ENCODE results near the gene ZBTB16. TPM values are rescaled to one million over a fixed set of nuclear protein-coding genes. Genes with fewer than 3 reads are reported as not detected.

ZBTB16 gene, protein sequence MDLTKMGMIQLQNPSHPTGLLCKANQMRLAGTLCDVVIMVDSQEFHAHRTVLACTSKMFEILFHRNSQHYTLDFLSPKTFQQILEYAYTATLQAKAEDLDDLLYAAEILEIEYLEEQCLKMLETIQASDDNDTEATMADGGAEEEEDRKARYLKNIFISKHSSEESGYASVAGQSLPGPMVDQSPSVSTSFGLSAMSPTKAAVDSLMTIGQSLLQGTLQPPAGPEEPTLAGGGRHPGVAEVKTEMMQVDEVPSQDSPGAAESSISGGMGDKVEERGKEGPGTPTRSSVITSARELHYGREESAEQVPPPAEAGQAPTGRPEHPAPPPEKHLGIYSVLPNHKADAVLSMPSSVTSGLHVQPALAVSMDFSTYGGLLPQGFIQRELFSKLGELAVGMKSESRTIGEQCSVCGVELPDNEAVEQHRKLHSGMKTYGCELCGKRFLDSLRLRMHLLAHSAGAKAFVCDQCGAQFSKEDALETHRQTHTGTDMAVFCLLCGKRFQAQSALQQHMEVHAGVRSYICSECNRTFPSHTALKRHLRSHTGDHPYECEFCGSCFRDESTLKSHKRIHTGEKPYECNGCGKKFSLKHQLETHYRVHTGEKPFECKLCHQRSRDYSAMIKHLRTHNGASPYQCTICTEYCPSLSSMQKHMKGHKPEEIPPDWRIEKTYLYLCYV
- 33.0 and 55.1 TPM in 2 replicates for total RNA-seq

DNA sequence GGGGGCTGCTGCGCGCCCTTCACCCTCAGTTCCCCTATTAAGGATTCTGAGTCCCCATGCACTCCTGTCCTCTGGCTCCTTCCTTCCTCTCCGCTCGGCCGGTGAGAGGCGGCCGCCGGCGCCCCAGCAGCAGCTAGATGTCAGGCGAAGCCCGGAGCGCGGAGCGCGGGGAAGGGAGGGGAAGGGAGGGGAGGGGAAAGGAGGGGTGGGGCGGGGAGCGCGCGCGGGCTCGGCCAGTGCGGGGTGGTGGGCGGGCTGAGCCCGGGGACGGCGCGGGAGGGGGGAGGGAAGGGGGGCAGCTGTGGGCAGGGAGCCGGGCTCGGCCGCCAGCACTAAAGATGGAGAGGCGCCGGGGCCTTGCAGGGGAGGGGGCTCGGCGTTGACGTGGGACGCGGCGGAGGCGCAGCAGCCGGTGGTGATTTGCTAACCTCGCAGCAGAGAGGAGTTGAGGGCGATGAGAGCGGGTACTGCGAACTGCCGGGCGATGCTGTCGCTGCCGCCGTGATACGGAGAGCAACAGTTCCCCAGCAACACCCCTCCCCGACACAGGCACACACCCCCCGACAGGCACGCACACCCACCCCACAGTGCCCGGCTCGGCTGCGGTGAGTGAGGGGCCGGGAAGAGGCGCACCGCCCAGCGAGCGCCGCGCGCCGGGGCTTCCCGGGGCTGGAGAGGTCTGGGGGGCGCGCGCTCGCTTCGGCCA is at the start of gene ZBTB16:
Gene ZBTB16 (plus strand): TSS at position 434 of the 706 bp plus-strand sequence. CDS start 3,590 bp downstream, outside the sequence.

DNA sequence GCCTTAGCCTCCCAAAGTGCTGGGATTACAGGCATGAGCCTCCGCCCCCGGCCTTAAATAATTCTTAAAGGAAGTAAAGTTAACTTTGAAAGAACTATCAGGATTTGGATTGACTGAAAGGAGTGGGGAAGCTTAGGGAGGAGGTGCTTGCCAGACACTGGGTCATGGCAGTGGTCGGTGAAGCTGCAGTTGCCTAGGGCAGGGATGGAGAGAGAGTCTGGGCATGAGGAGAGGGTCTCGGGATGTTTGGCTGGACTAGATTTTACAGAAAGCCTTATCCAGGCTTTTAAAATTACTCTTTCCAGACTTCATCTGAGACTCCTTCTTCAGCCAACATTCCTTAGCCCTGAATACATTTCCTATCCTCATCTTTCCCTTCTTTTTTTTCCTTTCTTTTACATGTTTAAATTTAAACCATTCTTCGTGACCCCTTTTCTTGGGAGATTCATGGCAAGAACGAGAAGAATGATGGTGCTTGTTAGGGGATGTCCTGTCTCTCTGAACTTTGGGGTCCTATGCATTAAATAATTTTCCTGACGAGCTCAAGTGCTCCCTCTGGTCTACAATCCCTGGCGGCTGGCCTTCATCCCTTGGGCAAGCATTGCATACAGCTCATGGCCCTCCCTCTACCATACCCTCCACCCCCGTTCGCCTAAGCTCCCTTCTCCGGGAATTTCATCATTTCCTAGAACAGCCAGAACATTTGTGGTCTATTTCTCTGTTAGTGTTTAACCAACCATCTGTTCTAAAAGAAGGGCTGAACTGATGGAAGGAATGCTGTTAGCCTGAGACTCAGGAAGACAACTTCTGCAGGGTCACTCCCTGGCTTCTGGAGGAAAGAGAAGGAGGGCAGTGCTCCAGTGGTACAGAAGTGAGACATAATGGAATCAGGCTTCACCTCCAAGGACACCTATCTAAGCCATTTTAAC is 236.4 kb downstream of the ZBTB16 start, which contains the start of gene NNMT:
Gene NNMT (plus strand): TSS at position 724 of the 929 bp plus-strand sequence. CDS start 158 bp downstream, at position 882.

Other genes with a start within 250 kb of the ZBTB16 start
- gene USP28, start 184.1 kb upstream of the ZBTB16 start, total RNA-seq: 17.0 and 17.7 TPM in 2 replicates
- gene HTR3B, start 154.9 kb upstream of the ZBTB16 start, total RNA-seq: not detected in 2 replicates
- not detected in 2 replicates for gene HTR3A, start 84.6 kb upstream of the ZBTB16 start, total RNA-seq
- 466 and 821 TPM in 2 replicates for gene NNMT, start 236.7 kb downstream of the ZBTB16 start, total RNA-seq